GM18498 (cell line): ENCODE data around the gene TOB2.
"Not testable (repeated sequence)": the region's sequence is repeated elsewhere in the genome, so short reads cannot be mapped to it uniquely, and the experiment has no call there.

ENCODE experiments used
- ATAC-seq: cut with Tn5 transposase; IDR thresholded peaks from one replicate; pipeline ENCODE4 v1.9.1; 2021; ENCODE audit warnings: mild to moderate bottlenecking, moderate library complexity; ENCODE audit not compliant: unreplicated experiment

Gene TOB2

GRCh38 chr22:41429951-41430332, 16.7 kb downstream of the TOB2 start:
- no peak for ATAC-seq

- ATAC-seq, result no peak
These were observed 17.2 kb downstream of the TOB2 start for GRCh38 chr22:41429232-41429950.

GRCh38 chr22:41425660-41426365, 20.8 kb downstream of the TOB2 start:
- no peak for ATAC-seq

GRCh38 chr22:41418717-41419116, 27.9 kb downstream of the TOB2 start:
- ATAC-seq, result no peak

- ATAC-seq, result no peak
These were observed 28.8 kb downstream of the TOB2 start for GRCh38 chr22:41417622-41418390.

GRCh38 chr22:41415554-41415953, 31.0 kb downstream of the TOB2 start:
- no peak for ATAC-seq

- no peak for ATAC-seq
These were observed 35.4 kb downstream of the TOB2 start for GRCh38 chr22:41411021-41411851.

GRCh38 chr22:41410311-41410751, 36.3 kb downstream of the TOB2 start:
- ATAC-seq, result no peak

GRCh38 chr22:41408665-41409064, 37.9 kb downstream of the TOB2 start:
- no peak for ATAC-seq

GRCh38 chr22:41407433-41407832, 39.2 kb downstream of the TOB2 start:
- ATAC-seq, result no peak

GRCh38 chr22:41406410-41406809, 40.2 kb downstream of the TOB2 start:
- no peak for ATAC-seq

- no peak for ATAC-seq
These were observed 41.0 kb downstream of the TOB2 start for GRCh38 chr22:41405588-41405987.

- ATAC-seq, result peak; percentile 71
These were observed 42.9 kb downstream of the TOB2 start for GRCh38 chr22:41403532-41404318.

GRCh38 chr22:41402851-41403250, 43.8 kb downstream of the TOB2 start:
- not testable (repeated sequence) for ATAC-seq

GRCh38 chr22:41401781-41402648, 44.6 kb downstream of the TOB2 start:
- ATAC-seq, result no peak

GRCh38 chr22:41398921-41399320, 47.7 kb downstream of the TOB2 start:
- no peak for ATAC-seq

GRCh38 chr22:41397143-41397811, 49.3 kb downstream of the TOB2 start:
- no peak for ATAC-seq

GRCh38 chr22:41395531-41396240, 50.9 kb downstream of the TOB2 start:
- ATAC-seq, result no peak
